ENCODE measurements around the gene IGFBP1.

IGFBP1 gene

DNA sequence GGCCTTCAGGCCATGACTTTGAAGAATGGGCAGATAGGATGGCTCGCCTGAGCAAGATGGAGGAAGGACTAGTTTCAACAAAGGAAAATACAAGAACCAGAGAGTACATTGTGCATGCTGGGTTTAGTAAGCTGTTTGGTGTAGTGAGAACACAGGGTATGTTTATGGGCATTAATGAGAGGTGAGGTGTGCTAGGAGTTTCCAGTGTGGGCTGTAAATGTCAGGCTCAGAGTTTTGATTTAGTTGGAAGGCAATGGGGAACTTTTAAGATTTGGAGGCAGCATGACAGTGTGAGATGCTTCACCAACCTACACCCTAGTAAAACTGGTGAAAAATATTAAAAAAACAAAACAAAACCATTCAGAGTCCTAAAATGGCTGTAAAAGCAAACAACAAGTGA, 13.3 kb downstream of the IGFBP1 start:
- H3K4me3 ChIP-seq (ENCODE audit: low read depth, low read length) = no peak overlapping the region
- TF ChIP-seq CTCF (IDR thresholded peaks at IDR 0.05) = no peak

DNA sequence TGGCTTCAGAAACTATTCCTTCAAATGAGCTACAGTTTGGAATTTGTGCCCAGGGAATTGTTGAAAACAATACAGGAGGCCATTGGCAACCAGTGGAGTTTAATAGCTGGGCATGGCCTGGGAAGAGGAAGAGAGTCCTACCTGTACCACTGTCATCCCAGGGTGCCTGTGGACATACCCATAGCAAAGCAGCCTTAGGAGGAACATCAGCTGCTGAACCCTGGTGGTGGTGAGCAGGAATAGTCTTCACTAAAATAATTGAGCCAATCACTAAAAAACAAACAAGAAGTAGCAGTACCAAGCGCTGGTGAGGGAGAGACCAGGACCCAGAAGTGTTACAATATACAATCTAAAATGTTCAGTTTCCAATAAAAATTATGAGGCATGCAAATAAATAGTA, 14.5 kb downstream of the IGFBP1 start:
- H2AFZ ChIP-seq = no peak overlapping the region
- no peak overlapping the region for H3K4me3 ChIP-seq (ENCODE audit: low read depth, low read length)
- H3K36me3 ChIP-seq (ENCODE audit: control insufficient read depth, insufficient read depth, low read length) = no peaks in the 10 kb centered on the region
- H3K9ac ChIP-seq = no peak overlapping the region
- no peaks in the 10 kb centered on the region for H3K9me3 ChIP-seq (ENCODE audit: control insufficient read depth, low read length)
- no peak for TF ChIP-seq CTCF (IDR thresholded peaks at IDR 0.05)
- no peak overlapping the region for H3K4me2 ChIP-seq (ENCODE audit: low read length)
- H3K79me2 ChIP-seq = no peaks in the 10 kb centered on the region
- no peaks in the 10 kb centered on the region for H3K4me1 ChIP-seq
- no peak overlapping the region for H3K27ac ChIP-seq
- H3K27me3 ChIP-seq (ENCODE audit: control insufficient read depth, insufficient read depth, low read length) = no peaks in the 10 kb centered on the region

More for the DNA sequence above, 13.3 kb downstream of the IGFBP1 start:
- Histone ChIP-seq H3K4me1 (no peaks in the 10 kb centered on the region), H3K9ac (no peak overlapping the region), H3K36me3 (ENCODE audit: control insufficient read depth, insufficient read depth, low read length) (no peaks in the 10 kb centered on the region), H3K27ac (no peak overlapping the region), H3K27me3 (ENCODE audit: control insufficient read depth, insufficient read depth, low read length) (no peaks in the 10 kb centered on the region), H2AFZ (no peak overlapping the region), H3K4me2 (ENCODE audit: low read length) (no peak overlapping the region), H3K9me3 (ENCODE audit: control insufficient read depth, low read length) (no peaks in the 10 kb centered on the region), H3K79me2 (no peaks in the 10 kb centered on the region)

GRCh38 chr7:45909561-45909960, 21.3 kb downstream of the IGFBP1 start:
- no peaks in the 10 kb centered on the region for H3K9me3 ChIP-seq (ENCODE audit: control insufficient read depth, low read length)
- H3K27ac ChIP-seq = no peak overlapping the region
- no peak for TF ChIP-seq CTCF (IDR thresholded peaks at IDR 0.05)
- no peak overlapping the region for H2AFZ ChIP-seq
- H3K27me3 ChIP-seq (ENCODE audit: control insufficient read depth, insufficient read depth, low read length) = no peaks in the 10 kb centered on the region
- no peaks in the 10 kb centered on the region for H3K79me2 ChIP-seq
- H3K4me3 ChIP-seq (ENCODE audit: low read depth, low read length) = no peak overlapping the region
- no peak overlapping the region for H3K4me2 ChIP-seq (ENCODE audit: low read length)
- H3K9ac ChIP-seq = no peak overlapping the region
- H3K4me1 ChIP-seq = no peaks in the 10 kb centered on the region
- H3K36me3 ChIP-seq (ENCODE audit: control insufficient read depth, insufficient read depth, low read length) = no peaks in the 10 kb centered on the region

DNA sequence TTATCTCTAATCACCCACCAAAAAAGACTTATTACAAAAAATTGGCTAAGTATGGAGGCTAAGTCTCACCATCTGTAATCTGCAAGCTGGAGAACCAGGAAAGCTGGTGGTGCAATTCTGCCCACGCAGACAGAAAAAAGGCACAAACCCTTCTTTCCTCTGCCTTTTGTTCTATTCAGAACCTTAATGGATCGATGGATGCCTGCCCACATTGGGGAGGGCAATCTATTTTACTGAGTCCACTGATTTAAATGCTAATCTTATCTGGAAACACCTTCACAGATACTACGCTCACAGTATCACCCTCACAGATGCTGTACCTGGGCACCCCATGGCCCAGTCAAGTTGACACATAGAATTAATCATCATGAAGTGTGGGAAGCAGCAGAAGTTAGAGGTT, 22.6 kb downstream of the IGFBP1 start:
- no peaks in the 10 kb centered on the region for H3K79me2 ChIP-seq
- no peak overlapping the region for H3K27ac ChIP-seq
- no peak overlapping the region for H2AFZ ChIP-seq
- no peak overlapping the region for H3K4me2 ChIP-seq (ENCODE audit: low read length)
- no peaks in the 10 kb centered on the region for H3K36me3 ChIP-seq (ENCODE audit: control insufficient read depth, insufficient read depth, low read length)
- no peaks in the 10 kb centered on the region for H3K9me3 ChIP-seq (ENCODE audit: control insufficient read depth, low read length)
- TF ChIP-seq CTCF (IDR thresholded peaks at IDR 0.05) = no peak
- H3K27me3 ChIP-seq (ENCODE audit: control insufficient read depth, insufficient read depth, low read length) = no peaks in the 10 kb centered on the region
- H3K4me1 ChIP-seq = no peaks in the 10 kb centered on the region
- no peak overlapping the region for H3K4me3 ChIP-seq (ENCODE audit: low read depth, low read length)
- H3K9ac ChIP-seq = no peak overlapping the region

DNA sequence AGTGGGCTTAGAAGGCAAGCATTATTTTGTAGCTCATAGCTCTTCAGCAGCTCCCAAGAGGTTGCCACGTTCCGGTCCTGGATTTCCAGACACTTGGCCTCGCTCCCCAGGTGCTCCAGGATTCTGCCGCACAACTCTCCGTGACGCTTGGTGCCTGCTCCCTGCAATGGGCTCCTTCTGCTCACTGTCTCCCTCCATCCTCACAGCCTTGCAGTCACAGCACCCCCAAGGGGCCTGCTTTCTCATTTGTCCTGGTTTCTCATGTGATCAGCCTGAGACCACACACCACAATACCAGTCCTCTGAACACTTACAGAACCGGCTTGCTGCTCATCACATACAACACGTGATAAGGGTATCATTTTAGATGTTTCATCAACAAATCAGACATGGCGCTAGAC, 23.0 kb downstream of the IGFBP1 start:
- no peak overlapping the region for H2AFZ ChIP-seq
- H3K4me1 ChIP-seq = no peaks in the 10 kb centered on the region
- TF ChIP-seq CTCF (IDR thresholded peaks at IDR 0.05) = no peak
- no peak overlapping the region for H3K27ac ChIP-seq
- no peaks in the 10 kb centered on the region for H3K36me3 ChIP-seq (ENCODE audit: control insufficient read depth, insufficient read depth, low read length)
- no peaks in the 10 kb centered on the region for H3K79me2 ChIP-seq
- no peak overlapping the region for H3K9ac ChIP-seq
- H3K4me3 ChIP-seq (ENCODE audit: low read depth, low read length) = no peak overlapping the region
- H3K27me3 ChIP-seq (ENCODE audit: control insufficient read depth, insufficient read depth, low read length) = no peaks in the 10 kb centered on the region
- H3K4me2 ChIP-seq (ENCODE audit: low read length) = no peak overlapping the region
- H3K9me3 ChIP-seq (ENCODE audit: control insufficient read depth, low read length) = no peaks in the 10 kb centered on the region
